Fibroblast of skin of scalp (primary cell): ENCODE measurements around the gene TEC.

Source experiments
- DNase-seq: peaks from one replicate; pipeline ENCODE4 v3.0.0-alpha.2; 2013

The TEC gene

DNA sequence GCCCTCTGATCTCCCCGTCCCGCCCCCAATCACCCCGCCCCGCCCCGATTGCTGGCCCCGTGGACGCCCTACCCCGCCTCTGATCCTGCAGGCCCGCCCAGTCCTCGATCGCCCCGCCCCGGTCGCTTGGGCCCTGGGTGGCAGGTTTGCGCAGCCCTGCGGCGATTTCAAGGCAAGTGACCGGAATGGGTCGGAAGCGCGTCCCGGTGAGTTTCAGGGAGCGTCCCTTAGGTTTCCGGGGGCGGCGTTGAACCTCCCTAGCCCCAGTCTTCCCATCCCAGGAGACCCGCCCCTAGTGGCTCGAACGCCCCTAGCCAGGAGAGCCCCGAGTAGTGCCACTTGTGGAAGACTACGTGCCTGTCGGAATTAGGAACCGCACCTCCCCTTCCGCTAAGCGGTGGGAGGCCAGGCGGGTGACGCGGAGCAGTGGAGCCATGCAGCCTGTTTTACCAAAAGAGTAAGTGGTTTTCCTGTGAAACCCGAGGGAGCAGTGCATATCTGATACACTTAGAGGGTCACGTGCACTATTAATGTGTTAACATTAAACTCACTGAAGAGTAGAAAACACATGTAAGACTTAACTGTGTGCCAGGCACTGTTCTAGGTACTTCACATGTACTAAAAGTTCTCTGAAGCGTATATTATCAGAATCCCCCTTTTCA lies 354 bp upstream of the TEC start:
- DNase-seq = peak; percentile 75

GRCh38 chr4:48267574-48267973 lies 2.1 kb downstream of the TEC start:
- no peak for DNase-seq

DNA sequence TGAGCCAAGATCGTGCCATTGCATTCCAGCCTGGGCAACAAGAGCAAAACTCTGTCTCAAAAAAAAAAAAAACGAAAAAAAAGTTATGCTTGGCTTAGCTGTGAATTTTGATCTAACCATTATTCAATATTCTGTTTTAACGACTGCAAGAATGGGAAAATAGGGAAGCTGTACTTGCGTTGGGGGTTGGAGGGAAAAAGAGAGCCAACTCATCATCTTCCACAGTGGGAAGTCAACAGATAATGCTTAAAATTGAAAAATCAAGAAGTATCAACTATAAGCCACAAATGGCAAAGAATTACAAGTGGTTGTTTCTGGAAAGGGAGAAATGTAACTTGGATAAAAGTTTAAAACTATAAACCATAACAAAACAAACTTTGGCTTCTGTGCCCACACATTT lies 2.9 kb downstream of the TEC start:
- DNase-seq = no peak

GRCh38 chr4:48262926-48263325 lies 6.7 kb downstream of the TEC start:
- DNase-seq = no peak

- DNase-seq = no peak
Observed at GRCh38 chr4:48262484-48262883, 7.2 kb downstream of the TEC start.

DNA sequence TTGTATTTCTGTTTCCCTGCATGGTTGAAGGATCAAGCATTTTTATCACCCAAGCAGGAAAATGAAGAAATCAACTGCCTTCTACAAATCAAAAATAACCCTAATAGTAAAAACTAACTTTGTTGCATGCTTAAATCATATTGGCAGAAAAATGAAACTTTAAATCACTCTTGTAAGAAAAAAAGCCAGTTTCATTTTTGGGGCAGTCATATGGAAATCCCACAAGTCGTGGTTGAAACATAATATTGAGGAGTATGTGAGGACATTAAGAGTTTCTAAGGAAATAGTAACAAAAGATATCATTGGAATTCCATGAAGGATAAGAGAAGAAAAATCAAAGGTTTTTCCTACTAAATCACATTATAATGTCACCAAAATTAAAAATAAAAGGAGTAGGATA lies 8.4 kb downstream of the TEC start:
- DNase-seq = peak; percentile 14

- DNase-seq = no peak
Observed at GRCh38 chr4:48259748-48260147, 9.9 kb downstream of the TEC start.

GRCh38 chr4:48258845-48259397 lies 10.7 kb downstream of the TEC start:
- DNase-seq = no peak

DNA sequence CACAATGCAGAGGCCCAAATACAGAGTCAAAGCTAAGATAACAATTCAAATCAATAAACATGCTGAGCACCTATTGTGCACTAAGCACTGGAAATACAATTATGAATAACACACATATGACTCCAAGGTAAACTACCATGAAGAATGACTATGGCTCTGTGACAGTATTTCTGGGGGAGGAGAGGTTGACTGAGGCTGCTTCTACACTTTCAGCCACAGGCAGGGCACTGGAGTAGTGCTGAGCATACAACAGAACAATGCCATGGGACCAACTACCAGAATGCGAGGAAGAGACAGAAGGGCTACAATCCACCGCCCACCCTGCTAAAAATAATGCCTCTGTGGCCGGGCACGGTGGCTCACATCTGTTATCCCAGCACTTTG lies 13.7 kb downstream of the TEC start:
- DNase-seq = no peak

GRCh38 chr4:48255072-48255958 lies 14.3 kb downstream of the TEC start:
- DNase-seq = no peak

DNA sequence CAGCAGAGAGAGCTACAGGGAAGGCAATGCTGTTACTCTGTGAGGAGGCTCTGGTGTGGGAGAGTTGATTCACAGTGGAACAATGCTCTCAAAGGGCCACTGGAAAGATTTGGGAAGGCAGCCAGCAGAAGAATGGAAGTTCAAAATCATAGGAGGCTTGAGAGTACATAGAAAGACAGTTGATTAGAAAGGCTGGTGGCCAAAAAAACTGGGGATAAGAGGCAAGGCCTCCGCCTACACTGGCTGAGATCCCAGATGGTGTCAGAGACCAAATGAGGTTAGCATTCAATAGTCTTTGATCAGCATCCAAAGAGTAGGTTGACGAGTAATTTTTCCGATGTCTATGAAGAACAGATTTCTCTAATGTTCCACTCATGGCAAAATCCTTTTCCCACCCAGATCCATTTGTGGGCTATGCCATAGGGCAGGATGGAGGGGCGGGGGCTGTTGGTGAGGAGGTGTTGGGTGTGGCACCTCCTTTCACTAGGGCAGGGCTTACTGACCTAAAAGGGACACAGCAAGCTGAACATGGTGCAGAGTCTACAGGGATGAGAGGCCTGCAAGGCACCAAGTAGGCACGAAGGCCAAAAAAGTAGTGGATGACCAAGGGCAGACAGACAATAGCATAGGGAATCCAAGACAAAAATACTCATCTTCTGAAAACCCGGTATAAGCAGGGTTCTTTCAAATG lies 15.1 kb downstream of the TEC start:
- DNase-seq = peak; percentile 87

DNA sequence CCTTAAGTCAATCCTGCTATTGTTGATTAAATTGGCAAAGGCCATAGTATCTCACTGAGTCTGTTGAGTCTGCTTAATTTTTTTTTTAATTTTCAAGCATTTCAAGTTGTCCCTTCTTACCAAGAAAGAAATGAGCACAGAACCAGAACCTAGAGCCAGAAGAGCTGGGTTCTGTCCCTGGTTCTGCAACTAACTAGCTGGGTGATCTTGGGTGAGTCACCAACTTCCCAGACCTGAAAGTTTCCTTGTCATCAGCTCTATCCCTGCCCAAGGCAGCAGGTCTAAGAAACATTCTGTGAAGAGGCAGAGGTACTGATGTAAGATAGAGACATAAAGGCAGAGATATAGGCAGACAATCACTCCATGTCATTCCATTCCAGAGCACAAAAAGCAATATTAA lies 17.3 kb downstream of the TEC start:
- DNase-seq = no peak

DNA sequence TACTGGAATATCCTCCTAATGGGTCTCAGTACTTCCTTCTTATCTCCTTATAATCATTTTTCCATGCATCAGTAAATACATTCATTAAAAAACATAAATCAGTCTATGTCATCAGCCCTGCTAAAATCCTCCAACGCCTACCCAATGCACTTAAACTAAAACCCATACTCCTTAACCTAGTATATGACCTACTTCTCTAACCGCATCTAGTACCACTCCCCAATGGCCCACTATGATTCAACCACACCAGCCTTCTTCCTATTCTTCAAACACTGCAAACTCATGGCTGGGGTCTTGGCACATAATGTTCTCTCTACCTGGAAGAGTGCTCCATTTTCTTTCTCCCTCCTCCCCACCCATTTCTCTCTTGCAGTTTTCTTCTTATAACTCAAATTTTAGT lies 18.7 kb downstream of the TEC start:
- DNase-seq = no peak

GRCh38 chr4:48250343-48250742 lies 19.3 kb downstream of the TEC start:
- no peak for DNase-seq

DNA sequence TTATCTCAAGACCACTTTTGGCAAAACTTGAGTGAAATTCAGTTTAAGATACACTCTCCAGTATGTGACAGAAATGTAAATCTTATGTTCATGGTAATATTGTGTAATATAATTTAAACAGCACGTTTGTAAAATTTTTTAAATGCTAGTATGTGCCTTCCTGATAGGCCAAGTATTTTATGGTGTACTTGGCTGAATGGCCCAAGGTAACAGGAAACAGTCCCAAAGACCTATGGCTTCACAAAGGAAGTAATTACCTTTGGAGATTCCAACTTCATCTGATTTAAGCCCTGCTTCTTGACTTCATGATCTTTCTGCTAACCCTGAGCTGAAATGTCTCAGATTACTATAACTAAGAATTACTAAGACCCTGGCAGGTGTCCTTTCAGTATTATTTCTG lies 20.3 kb downstream of the TEC start:
- no peak for DNase-seq

DNA sequence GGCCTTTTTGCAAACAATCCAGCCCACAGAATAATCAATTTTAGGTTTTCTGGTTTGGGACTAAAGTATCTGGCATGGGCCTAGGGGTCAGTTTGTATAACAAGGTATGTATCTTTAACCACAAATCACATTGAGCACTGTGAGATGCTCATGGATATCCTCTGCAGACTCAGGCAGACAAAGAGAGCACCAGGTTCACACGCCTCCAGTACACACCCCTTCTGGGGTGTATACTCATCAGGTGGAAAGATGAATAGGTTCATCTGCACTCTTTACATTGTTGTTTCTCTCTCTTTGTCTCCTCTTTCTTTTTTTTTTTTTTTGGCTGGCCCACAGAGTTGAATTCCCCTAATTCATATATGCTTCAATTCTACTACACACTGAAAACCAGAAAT lies 21.1 kb downstream of the TEC start:
- DNase-seq = no peak

DNA sequence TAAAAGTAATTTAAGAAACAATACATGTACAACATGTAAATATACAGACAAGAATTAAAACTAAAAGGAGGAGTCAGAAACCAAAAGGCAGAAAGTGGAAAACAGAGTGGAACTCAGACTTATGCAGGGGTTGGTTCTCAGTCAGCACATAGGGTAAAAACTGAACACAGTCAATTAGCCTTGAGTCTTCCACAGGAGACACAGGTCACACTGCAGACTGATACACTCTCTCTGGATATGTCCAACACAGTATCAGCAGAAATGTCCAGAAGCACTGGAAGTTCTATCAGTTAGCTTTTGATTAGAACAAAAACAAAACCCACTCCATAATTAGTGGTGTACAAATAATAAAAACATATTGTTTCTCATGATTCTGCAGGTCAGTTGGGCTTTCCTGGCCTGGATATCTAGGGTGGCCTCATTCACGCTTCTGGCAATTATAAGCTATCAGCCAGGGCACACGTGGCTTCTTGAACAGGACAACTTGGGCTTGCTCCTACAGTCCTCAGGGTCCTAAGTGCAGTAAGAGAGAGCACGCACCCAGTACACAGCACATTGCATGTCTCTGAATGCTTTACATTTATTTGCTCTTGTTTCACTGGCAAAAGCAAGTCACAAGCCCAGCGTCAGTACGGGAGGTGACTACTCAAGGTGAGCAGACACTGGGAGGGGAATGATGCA lies 21.6 kb downstream of the TEC start:
- DNase-seq = no peak

DNA sequence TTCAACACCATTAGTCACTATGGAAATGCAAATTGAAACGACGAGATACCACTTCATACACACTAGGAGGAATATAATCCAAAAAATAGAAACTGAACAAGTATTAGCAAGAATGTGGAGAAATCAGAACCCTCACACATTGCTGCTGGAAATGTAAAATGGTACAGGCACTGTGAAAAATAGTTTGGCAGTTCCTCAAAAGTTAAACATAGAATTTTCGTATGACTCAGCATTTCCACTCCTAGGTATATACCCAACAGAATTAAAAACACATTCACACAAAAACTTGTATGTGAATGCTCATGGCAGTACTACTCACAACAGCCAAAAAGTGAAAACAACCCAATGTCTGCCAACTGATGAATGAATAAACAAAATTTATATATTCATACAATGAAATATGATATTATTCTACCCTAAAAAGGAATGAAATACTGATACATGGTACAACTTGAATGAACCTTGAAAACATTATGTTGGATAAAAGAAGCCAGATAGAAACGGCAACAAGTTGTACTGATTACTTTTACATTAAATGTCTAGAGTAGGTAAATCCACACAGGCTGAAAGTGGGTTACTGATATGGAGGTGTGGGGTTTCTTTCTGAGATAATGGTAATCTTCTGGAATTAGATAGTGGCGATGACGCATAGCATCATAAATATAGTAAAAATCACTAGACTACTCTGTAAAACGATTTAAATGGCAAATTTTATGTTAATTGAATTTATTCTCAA lies 22.3 kb downstream of the TEC start:
- DNase-seq = peak; percentile 60

DNA sequence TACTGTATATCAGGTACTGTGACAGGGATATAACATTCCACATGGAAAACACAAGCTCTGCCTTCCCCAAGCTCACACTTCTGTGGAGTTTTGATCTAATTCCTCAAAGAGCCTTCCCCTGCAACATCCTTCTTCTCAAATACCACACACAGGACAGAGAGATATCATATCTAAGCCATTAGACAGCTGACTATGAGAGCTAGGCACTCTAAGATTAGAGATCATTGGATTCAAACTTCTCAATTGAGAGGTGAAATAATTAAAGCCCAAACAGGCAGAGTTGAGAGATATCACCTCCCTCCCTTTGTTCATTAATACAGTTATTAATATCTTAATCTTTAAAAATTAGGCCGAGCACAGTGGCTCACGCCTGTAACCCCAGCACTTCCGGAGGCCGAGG lies 25.0 kb downstream of the TEC start:
- no peak for DNase-seq

- no peak for DNase-seq
Observed at GRCh38 chr4:48243887-48244286, 25.8 kb downstream of the TEC start.

DNA sequence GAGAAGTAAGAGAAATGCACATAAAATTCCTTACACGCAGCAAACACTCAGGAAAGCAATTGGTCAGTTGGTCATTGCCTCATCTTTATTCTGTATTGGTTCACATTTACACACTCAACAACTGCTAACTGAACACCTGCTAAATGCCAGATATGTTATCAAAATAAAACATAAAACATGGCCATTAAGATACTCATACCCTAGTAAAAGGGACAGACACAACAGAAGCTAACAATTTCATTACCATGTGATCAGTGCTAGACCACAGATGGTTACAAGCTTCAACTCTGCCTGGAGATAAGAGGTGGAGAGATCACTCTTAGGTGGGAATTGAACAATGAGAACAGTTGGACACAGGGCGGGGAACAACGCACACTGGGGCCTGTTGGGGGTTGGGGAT lies 26.2 kb downstream of the TEC start:
- no peak for DNase-seq
